ENCODE results near the gene WDR37.

WDR37 gene

GRCh38 chr10:1122349-1122748, 66.2 kb downstream of the WDR37 start:
- DNase-seq (ENCODE audit: low read depth in 2 of 3, low spot score in 2 of 3): no peak

DNA sequence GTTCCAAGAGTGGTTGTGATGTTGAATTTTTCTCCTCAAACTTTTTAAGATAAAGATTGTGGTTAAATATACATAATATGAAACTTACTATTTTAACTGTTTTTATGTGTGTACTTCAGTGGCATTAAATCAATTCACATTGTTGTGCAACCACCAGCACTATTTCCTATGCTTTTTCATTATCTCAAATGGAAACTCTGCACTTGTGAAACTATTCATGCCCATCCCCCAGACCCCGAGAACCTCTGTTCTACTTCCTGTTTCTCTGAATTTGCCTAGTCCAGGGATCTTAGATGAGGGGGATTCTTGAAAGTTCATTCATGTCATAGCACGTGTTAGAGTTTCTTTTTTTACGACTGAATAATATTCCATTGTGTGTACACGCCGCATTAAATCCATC, 67.0 kb downstream of the WDR37 start:
- DNase-seq (ENCODE audit: low read depth in 2 of 3, low spot score in 2 of 3): no peak

DNA sequence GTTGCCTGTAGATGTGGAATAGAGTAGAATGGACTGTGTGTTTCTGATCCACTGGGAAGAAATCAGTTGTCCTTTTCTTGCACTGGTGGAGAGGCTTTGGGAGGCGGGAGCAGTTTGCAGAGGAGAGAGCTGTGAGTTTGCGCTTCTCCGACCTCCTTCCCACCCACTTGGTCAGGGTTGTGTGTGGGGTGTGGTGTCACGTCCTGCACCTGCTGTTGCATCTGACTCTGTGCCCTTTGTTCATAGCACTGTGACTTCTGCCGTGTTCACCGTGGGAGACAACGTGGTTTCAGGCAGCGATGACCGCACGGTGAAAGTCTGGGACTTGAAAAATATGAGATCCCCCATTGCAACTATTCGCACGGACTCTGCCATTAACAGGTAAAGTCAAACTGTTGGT, 67.8 kb downstream of the WDR37 start:
- no peak for DNase-seq (ENCODE audit: low read depth in 2 of 3, low spot score in 2 of 3)

DNA sequence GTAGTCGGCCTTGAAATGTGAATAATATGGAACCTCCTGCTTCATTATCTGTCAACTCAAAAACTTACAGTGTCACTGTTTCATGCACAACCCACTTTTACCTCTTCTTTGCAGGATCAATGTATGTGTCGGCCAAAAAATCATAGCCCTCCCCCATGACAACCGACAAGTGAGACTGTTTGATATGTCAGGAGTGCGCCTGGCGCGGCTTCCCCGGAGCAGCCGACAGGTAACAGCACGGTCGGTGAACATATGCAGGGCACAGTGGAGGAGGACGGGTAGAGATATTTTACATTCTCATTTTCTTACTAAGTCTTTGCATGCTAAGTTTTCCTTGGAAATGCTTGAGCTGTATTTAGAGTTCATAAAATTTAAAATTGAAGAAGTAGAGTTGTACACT, 68.6 kb downstream of the WDR37 start:
- DNase-seq (ENCODE audit: low read depth in 2 of 3, low spot score in 2 of 3): no peak

DNA sequence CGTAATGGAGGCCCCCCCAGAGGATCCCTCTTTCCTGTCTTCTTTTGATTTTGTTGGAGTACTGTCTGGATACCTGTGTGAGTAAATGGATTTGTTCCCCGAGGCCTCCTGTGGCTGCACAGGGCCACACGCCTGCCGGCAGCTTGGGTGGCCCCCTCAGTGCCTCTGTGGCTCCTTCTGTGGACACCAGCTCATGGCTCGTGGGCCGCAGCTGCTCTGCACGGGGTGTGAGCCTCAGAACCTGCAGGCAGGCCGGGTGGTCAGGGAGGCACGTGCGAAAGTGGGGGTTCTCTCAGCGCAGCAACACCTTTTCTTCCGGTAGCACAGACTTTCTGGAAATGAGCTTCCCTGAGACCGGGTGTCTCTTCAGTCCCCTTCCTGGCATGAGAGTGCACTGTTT, 70.3 kb downstream of the WDR37 start:
- no peak for DNase-seq (ENCODE audit: low read depth in 2 of 3, low spot score in 2 of 3)

DNA sequence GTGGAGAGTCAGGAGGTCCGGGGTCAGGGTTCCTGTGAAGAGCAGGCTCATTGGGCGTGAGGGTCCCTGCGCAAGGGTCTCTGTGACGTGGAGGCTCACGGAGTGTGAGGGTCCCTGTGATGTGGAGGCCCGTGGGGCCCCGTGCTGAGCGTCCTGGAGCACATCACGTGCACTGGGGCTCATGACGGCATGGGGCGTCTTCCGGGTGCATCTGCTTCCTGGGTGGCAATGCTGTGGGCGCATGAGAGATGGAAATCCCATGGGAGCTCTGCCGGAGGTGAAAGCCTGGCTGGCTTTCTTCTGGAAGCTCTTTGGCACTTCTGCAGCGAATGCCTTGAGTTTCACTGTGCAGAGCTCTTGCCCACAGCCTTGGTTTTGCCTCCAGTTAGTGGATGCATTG, 71.4 kb downstream of the WDR37 start:
- no peak for DNase-seq (ENCODE audit: low read depth in 2 of 3, low spot score in 2 of 3)

DNA sequence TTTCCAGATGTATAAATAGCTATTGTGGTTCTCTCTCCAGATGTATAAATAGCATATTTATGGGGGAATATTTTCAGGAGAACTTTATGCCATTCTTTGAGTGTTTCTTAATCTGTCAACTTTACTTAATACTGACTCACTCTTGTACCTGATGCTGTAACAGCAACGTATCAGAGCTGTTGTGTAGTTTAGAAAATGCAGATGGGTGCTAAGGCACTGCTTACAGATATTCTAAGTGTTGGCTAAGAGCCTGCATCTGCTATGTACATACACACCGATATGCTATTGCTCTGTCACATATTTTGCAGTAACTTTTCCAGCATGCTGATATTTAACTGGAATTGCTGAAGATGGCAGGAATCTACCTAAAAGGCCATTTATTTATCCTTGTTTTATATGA, 71.9 kb downstream of the WDR37 start:
- no peak for DNase-seq (ENCODE audit: low read depth in 2 of 3, low spot score in 2 of 3)

GRCh38 chr10:1128649-1129048, 72.5 kb downstream of the WDR37 start:
- no peak for DNase-seq (ENCODE audit: low read depth in 2 of 3, low spot score in 2 of 3)

DNA sequence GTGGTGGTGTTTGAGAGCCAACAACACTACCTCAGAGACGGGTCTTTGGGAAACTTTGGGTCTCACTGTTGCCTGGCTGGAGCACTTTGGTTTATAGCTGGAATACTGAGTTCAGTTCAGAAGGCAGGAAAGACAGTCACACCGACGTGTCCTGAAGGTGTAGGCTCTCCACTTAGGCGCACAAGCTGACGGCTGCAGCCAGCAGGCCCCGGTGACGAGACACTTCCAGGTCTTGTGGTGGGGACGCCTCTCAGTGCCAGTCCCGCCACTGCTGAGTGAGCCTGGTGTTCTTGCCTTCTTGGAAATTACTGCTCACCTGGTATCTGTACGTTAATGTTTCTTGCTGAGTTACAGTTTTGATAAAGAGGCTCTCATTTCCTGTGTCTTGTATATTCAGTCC, 74.0 kb downstream of the WDR37 start:
- DNase-seq (ENCODE audit: low read depth in 2 of 3, low spot score in 2 of 3): no peak

- no peak for DNase-seq (ENCODE audit: low read depth in 2 of 3, low spot score in 2 of 3)
Observed at GRCh38 chr10:1130995-1131790, 75.0 kb downstream of the WDR37 start.

- no peak for DNase-seq (ENCODE audit: low read depth in 2 of 3, low spot score in 2 of 3)
Observed at GRCh38 chr10:1132584-1132983, 76.4 kb downstream of the WDR37 start.

DNA sequence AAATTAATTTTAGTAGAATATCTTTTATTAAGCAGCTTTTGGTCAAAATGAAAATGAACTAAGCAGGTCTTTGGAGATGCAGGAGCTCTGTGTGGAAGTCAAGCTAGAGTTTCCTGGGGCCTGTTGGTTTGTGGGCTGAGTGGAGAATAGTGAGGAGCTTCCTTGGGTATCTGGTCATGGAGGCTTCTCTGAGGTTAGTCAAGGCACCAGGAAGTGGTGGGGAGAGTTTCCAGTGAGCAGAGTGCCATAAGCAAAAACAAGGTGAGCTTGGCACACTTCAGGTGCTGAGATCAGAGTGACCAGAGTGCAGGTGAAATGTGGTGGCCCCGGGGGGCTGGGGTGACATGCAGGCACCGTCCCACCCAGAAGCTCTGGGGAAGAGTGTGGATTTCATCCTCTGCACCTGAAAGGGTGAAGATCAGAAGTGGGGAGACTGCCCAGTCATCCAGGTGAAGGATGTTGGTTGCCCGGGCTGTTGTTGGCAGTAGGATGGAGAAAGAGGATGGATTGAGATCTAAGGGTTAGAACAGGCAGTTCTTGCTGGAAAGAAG, 77.4 kb downstream of the WDR37 start:
- DNase-seq (ENCODE audit: low read depth in 2 of 3, low spot score in 2 of 3): no peak

GRCh38 chr10:1134156-1134555, 78.0 kb downstream of the WDR37 start:
- DNase-seq (ENCODE audit: low read depth in 2 of 3, low spot score in 2 of 3): no peak

- DNase-seq (ENCODE audit: low read depth in 2 of 3, low spot score in 2 of 3): no peak
Observed at GRCh38 chr10:1136268-1136667, 80.1 kb downstream of the WDR37 start.

DNA sequence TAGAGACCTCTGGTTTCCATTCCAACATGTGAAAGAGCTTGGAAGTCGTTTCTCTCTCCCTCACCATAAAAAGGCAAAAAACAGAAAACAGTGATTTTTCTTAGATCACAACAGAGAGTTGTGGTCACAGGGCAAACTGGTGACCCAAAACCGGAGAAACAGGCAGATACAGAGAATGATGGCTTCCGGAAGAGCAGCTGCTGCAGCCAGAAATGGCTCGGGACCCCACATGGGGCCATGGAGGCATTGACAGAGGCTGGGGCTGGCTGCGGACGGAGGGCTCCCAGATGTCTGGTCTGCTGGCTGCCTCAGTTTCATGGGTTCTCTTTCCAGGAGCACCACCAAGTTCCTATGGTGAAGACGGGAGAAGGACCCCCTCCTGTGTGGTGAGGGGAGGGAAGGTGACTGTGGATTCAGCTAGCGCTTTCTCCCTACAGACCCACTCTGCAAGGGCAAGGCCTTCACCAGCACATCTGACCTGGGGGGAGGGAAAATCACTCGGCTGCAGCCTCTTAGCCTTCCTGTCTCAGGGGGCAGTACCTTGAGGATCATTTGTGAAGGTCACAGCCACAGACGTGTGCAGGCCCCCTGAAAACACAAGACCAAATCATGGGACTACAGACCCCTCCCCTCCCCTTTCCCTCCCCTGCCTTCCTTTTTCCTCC, 81.4 kb downstream of the WDR37 start:
- DNase-seq (ENCODE audit: low read depth in 2 of 3, low spot score in 2 of 3): no peak

DNA sequence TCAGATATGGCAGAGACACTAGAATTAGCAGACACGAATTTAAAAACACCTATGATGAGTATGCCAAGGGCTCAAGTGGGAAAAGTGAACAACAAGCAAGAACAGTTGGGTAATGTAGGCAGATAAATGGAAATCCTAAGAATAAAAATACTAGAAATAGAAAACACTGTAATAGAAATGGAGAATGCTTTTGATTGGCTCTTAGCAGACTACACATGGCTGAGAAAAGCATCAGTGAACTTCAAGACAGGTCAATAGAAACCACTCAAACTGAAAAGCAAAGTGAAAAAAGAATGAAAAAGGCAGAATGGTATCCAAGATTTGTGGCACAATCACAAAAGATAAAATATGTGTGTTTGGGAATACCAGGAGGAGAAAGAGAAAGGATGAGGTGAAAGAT, 82.3 kb downstream of the WDR37 start:
- DNase-seq (ENCODE audit: low read depth in 2 of 3, low spot score in 2 of 3): no peak

- no peak for DNase-seq (ENCODE audit: low read depth in 2 of 3, low spot score in 2 of 3)
Observed at GRCh38 chr10:1141261-1141660, 85.1 kb downstream of the WDR37 start.

- no peak for DNase-seq (ENCODE audit: low read depth in 2 of 3, low spot score in 2 of 3)
Observed at GRCh38 chr10:1141701-1142100, 85.5 kb downstream of the WDR37 start.

DNA sequence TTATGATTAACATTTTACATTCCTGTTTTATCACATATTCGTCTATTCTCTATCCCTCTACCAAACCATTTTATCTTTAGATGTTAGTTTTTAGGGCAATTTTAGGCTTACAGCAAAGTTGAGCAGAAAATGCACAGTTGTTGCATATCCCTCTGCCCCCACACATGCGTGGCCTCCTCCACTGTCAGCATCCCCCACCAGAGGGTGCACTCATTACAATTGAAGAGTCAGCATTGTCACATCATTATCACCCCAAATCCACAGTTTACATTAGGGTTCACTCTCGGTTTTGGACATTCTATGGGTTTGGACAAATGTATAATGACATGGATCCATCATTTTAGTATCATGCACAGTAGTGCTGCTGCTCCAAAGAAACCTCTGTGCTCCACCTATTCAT, 86.4 kb downstream of the WDR37 start:
- no peak for DNase-seq (ENCODE audit: low read depth in 2 of 3, low spot score in 2 of 3)

- DNase-seq (ENCODE audit: low read depth in 2 of 3, low spot score in 2 of 3): no peak
Observed at GRCh38 chr10:1147810-1148209, 91.6 kb downstream of the WDR37 start.

GRCh38 chr10:1148855-1149605, 92.8 kb downstream of the WDR37 start:
- no peak for DNase-seq (ENCODE audit: low read depth in 2 of 3, low spot score in 2 of 3)

Measured in activated CD8-positive, alpha-beta memory T cell treated with anti-CD3 and anti-CD28 coated beads for 48 hours (primary cell).